GM21576 (cell line): ENCODE data around the gene FBXL19.
"Not testable (repeated sequence)": the region's sequence is repeated elsewhere in the genome, so short reads cannot be mapped to it uniquely, and the experiment has no call there.

Source experiments
- ATAC-seq: cut with Tn5 transposase; IDR thresholded peaks from one replicate; pipeline ENCODE4 v1.9.1; 2021; ENCODE audit warnings: mild to moderate bottlenecking, moderate library complexity; ENCODE audit not compliant: unreplicated experiment

Gene FBXL19, protein sequence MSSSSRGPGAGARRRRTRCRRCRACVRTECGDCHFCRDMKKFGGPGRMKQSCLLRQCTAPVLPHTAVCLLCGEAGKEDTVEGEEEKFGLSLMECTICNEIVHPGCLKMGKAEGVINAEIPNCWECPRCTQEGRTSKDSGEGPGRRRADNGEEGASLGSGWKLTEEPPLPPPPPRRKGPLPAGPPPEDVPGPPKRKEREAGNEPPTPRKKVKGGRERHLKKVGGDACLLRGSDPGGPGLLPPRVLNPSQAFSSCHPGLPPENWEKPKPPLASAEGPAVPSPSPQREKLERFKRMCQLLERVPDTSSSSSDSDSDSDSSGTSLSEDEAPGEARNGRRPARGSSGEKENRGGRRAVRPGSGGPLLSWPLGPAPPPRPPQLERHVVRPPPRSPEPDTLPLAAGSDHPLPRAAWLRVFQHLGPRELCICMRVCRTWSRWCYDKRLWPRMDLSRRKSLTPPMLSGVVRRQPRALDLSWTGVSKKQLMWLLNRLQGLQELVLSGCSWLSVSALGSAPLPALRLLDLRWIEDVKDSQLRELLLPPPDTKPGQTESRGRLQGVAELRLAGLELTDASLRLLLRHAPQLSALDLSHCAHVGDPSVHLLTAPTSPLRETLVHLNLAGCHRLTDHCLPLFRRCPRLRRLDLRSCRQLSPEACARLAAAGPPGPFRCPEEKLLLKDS

GRCh38 chr16:30923554-30924075, at the start of gene FBXL19:
Gene FBXL19, plus strand, starts transcription at chr16:30923572. Its CDS starts 2,183 bp downstream, at chr16:30925755.
- no peak for ATAC-seq

GRCh38 chr16:30874244-30874820, 49.0 kb upstream of the FBXL19 start:
- no peak for ATAC-seq

- peak; percentile 74 for ATAC-seq
Observed at GRCh38 chr16:30874821-30875717, 48.3 kb upstream of the FBXL19 start.

- ATAC-seq: peak; percentile 36
Observed at GRCh38 chr16:30875871-30876801, 47.2 kb upstream of the FBXL19 start.

- ATAC-seq: no peak
Observed at GRCh38 chr16:30876867-30877266, 46.5 kb upstream of the FBXL19 start.

DNA sequence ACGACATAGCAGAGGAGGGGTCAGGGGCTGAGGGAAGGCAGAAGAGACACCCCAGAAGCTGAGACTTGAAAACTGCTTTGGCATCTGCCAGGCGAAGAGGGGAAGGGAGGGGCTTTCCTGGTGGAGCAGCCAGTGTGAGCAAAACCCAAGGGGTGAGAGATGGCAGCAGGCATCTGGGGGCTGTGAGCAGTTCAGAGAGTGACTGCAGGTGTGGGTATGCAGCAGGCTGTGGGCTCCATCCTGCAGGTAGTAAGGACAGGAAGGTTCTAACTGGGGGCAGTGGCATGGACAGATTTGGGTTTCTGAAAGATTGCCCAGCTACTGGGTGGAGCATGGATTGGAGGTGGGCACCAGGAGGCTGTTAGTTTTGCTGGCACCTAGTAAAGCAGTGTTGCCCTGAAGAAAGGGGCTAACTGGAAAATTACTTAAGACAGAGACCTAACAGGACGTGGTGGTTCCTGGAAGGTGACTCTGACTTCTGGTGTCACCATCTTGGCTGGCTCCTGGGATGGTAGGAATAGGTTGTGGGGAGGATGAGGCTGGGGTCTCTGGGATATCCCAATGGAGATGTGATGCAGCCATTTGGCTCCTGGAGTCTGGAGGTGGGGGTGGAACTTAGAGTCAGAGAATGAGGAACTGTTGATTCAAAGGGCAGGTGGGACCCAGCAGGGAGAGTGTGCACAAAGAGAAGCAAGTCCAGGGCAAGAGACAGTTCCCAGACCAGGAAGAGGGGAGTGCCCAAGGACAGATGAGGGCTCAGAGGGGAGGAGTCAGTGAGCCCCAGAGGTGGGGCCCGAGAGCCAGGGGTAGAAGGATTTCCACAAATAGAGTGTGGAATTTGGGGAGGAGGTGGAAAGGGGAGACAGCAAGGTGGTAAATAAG, 40.7 kb upstream of the FBXL19 start:
- no peak for ATAC-seq

- ATAC-seq: no peak
Observed at GRCh38 chr16:30884760-30885159, 38.6 kb upstream of the FBXL19 start.

- ATAC-seq: no peak
Observed at GRCh38 chr16:30885196-30885595, 38.2 kb upstream of the FBXL19 start.

- no peak for ATAC-seq
Observed at GRCh38 chr16:30886145-30886544, 37.2 kb upstream of the FBXL19 start.

- no peak for ATAC-seq
Observed at GRCh38 chr16:30887927-30888326, 35.4 kb upstream of the FBXL19 start.

- ATAC-seq: no peak
Observed at GRCh38 chr16:30888856-30889499, 34.4 kb upstream of the FBXL19 start.

DNA sequence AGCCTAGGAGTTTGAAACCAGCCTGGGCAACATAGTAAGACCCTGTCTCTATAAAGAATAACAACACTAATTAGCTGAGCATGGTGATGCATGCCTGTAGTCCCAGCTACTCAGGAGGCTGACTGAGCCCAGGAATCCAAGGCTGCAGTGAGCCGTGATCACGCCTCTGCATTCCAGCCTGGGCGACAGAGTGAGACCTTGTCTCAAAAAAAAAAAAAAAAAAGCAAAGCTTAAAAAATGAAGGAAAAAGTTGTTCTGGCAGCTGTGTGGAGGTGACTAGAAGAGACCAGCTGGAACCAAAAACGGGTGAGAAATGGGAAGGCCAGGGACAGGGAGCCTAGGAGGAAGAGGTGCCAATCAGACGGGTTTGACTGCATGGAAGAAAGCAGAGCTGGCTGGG, 33.7 kb upstream of the FBXL19 start:
- no peak for ATAC-seq

DNA sequence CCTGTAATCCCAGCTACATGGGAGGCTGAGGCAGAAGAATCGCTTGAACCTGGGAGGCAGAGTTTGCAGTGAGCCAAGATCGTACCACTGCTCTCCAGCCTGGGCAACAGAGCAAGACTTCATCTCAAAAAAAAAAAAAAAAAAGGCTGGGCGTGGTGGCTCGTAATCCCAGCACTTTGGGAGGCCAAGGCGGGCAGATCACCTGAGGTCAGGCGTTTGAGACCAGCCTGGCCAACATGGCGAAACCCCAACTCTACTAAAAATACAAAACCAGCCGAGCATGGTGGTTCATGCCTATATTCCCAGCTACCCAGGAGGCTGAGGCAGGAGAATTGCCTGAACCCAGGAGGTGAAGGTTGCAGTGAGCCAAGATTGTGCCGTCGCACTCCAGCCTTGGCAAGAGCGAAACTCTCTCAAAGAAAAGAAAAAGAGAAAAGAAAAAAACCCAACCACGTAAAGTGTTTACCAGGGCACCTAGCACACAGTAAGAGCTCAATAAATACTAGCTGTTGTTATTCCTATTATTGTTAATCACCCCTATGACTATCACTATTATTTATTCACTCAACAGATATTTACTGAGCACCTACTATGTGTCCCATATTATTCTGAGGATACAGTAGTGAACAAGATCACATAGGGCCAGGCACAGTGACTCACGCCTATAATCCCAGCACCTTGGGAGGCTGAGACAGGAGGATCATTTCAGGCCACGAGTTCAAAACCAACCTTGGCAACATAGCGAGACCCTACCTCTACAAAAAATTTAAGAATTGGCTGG, 32.1 kb upstream of the FBXL19 start:
- not testable (repeated sequence) for ATAC-seq

DNA sequence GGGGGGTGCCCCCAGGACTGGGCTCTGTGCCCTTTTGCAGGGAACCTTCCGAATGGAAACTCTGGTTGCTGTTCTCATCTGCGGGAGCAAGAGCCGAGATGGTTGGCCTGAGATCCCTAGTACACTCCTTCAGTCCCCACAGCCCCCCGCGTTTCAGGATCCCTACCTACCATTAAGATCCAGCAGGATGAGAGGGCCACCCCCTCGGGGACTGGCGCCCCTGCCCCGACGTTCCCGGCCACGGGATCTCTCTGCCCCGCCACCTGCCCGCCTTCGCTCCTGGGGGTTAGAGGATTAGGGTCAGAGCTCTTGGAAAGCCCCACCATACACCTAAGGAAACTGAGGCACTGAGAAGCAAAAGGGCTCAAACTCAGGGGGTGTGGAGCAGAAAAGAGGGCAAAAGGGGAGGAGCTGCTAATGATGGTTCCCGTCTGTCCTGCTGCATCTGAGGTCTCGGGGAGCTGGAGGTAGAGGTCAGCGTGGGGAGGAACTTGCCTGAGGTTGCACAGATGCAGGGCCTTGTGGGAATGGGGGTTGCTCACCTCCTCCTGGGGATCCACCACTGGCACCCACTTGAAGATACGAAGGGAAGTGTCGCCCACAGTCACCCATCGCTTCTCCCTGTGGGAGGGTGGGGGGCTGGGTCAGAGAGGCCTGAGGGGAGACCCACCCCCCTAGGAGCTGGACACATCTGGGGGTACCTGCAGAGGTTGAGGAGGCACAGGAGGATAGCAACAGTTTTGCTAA, 30.5 kb upstream of the FBXL19 start:
- no peak for ATAC-seq

DNA sequence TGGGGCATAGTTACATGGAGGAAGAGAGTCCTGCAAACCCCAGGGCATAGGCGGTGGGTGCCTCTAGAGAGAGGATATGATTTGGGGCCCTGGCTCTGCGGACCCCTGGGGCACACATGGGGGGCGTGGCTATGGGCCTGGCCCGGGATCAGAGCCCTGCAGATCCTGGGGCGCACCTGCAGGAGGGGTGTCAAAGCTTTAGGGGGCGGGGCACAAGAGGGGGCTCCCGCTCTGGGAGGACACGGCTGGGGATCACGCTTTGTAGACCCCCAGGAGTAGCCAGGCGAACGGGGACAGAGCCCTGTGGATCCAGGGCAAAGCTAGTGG, 30.0 kb upstream of the FBXL19 start:
- no peak for ATAC-seq

DNA sequence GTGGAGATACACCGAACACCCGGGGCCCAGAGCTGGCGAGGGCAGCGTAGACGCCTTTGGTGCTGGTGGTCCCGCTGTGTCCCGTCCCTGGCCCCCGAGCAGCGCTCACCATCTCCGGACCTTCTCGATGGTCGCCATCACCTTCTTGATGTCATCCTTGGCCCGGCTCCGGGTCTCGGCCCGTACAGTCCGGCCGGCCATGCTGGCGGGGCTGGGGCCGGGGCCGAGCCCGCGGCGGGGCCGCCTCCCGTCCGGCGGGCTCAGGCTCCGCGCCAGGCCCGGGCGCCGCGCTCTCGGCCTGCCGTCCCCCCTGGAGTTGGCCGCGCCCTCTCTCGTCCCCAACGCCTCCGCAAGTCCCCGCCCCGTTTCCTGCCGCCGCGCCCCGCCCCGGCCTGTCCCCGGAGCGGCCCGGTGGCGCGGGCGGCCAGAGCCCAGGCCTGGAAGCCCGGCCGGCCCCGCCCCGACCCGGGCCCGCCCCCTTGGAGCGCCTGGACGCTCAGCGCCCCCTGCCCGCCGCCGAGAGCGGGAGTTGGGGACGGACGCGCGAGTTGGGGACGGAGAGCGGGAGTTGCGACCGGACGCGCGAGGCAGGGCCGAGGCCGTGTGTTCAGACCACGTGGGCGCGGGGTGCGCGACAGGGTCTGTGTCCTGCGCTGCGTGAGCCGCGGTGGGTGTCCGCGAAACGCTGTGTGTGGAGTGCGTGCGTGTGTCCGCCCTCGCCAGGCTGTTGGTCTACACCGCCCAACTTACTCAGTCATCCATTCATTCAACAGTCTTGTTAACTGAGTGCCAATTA, 29.4 kb upstream of the FBXL19 start, which contains the start of gene BCL7C:
Gene BCL7C (minus strand): TSS at position 334 of the 796 bp plus-strand sequence. CDS start 133 bp downstream, at position 201.
- peak; percentile 67 for ATAC-seq
